ENCODE data around the gene MAP2K5. TPM values are rescaled to one million over a fixed set of nuclear protein-coding genes. Genes with fewer than 3 reads are reported as not detected.

MAP2K5 gene
- total RNA-seq, 2 donors from 2014 or later: 10.7 to 15.7 TPM

DNA sequence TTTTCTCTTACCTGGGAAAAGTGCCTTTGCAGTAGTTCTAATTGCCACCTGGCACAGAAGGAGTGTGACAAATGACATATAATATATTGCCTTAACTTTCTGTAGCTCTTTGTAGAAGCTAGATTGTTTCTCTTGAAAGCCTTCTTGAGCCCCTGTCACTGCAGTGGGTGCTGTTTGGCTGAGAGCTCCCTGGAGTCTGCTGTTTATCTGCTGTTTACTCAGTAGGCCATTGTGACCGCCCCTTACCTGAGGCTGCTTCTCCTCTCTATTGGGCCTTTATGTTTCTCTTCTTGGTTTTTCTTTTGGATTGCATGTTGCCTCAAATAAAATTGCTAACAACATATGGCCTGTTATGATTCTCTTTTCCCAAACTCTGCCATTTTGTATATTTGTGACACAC lies 16.7 kb downstream of the MAP2K5 start:
- intact Hi-C loops (cut with DNase I): no loop called here
- H3K9me3 ChIP-seq: no peaks in the 10 kb centered on the region
- no peak overlapping the region for H3K4me3 ChIP-seq
- no peaks in the 10 kb centered on the region for H3K36me3 ChIP-seq
- WGBS: 96% methylated on average over 1 of the region's 1 CpG
- H3K27me3 ChIP-seq (replicated peaks; ENCODE audit: insufficient read depth): no peaks in the 10 kb centered on the region
- DNase-seq (ENCODE audit: low spot score): no peak
- no peak overlapping the region for H3K27ac ChIP-seq
- no peaks in the 10 kb centered on the region for H3K4me1 ChIP-seq (replicated peaks)
- TF ChIP-seq POLR2A (IDR thresholded peaks at IDR 0.05) (no peak), POLR2AphosphoS5 (IDR thresholded peaks at IDR 0.05) (no peak)
- TF ChIP-seq, protein P1, sequence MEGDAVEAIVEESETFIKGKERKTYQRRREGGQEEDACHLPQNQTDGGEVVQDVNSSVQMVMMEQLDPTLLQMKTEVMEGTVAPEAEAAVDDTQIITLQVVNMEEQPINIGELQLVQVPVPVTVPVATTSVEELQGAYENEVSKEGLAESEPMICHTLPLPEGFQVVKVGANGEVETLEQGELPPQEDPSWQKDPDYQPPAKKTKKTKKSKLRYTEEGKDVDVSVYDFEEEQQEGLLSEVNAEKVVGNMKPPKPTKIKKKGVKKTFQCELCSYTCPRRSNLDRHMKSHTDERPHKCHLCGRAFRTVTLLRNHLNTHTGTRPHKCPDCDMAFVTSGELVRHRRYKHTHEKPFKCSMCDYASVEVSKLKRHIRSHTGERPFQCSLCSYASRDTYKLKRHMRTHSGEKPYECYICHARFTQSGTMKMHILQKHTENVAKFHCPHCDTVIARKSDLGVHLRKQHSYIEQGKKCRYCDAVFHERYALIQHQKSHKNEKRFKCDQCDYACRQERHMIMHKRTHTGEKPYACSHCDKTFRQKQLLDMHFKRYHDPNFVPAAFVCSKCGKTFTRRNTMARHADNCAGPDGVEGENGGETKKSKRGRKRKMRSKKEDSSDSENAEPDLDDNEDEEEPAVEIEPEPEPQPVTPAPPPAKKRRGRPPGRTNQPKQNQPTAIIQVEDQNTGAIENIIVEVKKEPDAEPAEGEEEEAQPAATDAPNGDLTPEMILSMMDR (IDR thresholded peaks at IDR 0.05): no peak

DNA sequence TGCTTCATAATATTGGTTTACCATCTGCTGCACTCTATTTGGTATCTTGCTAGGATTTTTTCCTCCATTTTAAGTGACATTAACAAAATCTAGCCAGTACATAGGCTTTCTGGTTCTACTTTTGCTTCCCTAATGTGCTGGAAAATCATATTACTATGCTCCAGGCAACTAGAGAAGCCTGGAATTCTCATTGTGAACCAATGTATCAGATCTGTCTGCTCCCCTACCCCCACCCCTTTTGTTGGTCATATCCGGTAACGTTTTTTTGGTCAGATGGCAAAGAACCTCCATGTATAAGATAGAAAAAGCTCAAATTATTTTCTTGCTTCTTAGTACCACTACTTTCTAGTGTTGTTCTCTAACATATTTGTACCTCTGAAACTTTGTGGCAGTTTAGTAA lies 17.1 kb downstream of the MAP2K5 start:
- Histone ChIP-seq H3K27ac (no peak overlapping the region), H3K4me1 (replicated peaks) (no peaks in the 10 kb centered on the region), H3K9me3 (no peaks in the 10 kb centered on the region), H3K4me3 (no peak overlapping the region), H3K36me3 (no peaks in the 10 kb centered on the region), H3K27me3 (replicated peaks; ENCODE audit: insufficient read depth) (no peaks in the 10 kb centered on the region)
- 98% methylated on average over 2 of the region's 2 CpGs for WGBS
- intact Hi-C loops (cut with DNase I): no loop called here
- no peak for DNase-seq (ENCODE audit: low spot score)
- TF ChIP-seq POLR2A (IDR thresholded peaks at IDR 0.05) (no peak), POLR2AphosphoS5 (IDR thresholded peaks at IDR 0.05) (no peak)
- TF ChIP-seq, protein P1 (IDR thresholded peaks at IDR 0.05): no peak

DNA sequence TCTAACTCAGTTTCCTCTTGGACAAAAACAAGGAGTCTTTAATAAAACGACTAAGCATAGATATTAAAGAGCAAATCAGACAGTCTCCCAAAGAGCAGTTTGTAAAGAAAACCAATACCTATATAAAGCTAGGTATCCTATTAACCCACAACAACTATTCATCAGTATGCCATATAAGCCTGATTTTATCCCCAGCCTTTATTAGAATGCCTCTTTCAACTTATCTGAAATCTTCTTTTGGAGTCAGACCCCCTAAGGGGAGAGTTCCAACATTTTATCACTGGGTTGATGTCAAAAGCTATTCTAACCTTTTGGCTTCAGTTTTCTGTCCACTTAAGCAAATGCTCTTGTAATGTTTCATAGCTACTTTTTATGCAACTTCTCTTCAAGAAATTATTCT lies 17.8 kb downstream of the MAP2K5 start:
- intact Hi-C loops (cut with DNase I): no loop called here
- TF ChIP-seq, protein P1 (IDR thresholded peaks at IDR 0.05): no peak
- TF ChIP-seq POLR2A (IDR thresholded peaks at IDR 0.05): no peak
- TF ChIP-seq POLR2AphosphoS5 (IDR thresholded peaks at IDR 0.05): no peak
- 91% methylated on average over 1 of the region's 1 CpG for WGBS

DNA sequence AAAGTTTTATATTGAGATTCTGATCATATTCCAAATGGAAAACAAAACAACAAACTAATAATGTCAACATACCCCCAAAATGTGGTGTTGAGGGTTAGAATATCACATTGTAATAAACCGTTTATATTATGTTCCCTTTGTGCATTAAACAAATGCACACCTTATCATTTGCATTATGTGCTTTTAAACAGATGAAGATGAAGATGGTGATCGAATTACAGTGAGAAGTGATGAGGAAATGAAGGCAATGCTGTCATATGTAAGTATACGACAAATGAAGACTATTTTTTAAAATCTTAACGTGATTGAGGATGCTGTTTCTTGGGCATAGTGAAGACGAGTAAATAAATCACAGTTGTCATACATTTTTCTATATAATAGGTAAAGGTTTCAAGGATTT lies 20.6 kb downstream of the MAP2K5 start:
- no peaks in the 10 kb centered on the region for H3K36me3 ChIP-seq
- DNase-seq (ENCODE audit: low spot score): no peak
- no peaks in the 10 kb centered on the region for H3K27me3 ChIP-seq (replicated peaks; ENCODE audit: insufficient read depth)
- intact Hi-C loops (cut with DNase I): no loop called here
- no peak overlapping the region for H3K4me3 ChIP-seq
- no peaks in the 10 kb centered on the region for H3K4me1 ChIP-seq (replicated peaks)
- H3K9me3 ChIP-seq: no peaks in the 10 kb centered on the region
- no peak overlapping the region for H3K27ac ChIP-seq
- WGBS: 92% methylated on average over 5 of the region's 5 CpGs
- TF ChIP-seq POLR2AphosphoS5 (IDR thresholded peaks at IDR 0.05) (no peak), POLR2A (IDR thresholded peaks at IDR 0.05) (no peak)
- TF ChIP-seq, protein P1 (IDR thresholded peaks at IDR 0.05): no peak

More for the DNA sequence above, 17.8 kb downstream of the MAP2K5 start:
- no peak for DNase-seq (ENCODE audit: low spot score)
- Histone ChIP-seq H3K27me3 (replicated peaks; ENCODE audit: insufficient read depth) (no peaks in the 10 kb centered on the region), H3K4me1 (replicated peaks) (no peaks in the 10 kb centered on the region), H3K9me3 (no peaks in the 10 kb centered on the region), H3K27ac (no peak overlapping the region), H3K4me3 (no peak overlapping the region), H3K36me3 (no peaks in the 10 kb centered on the region)

DNA sequence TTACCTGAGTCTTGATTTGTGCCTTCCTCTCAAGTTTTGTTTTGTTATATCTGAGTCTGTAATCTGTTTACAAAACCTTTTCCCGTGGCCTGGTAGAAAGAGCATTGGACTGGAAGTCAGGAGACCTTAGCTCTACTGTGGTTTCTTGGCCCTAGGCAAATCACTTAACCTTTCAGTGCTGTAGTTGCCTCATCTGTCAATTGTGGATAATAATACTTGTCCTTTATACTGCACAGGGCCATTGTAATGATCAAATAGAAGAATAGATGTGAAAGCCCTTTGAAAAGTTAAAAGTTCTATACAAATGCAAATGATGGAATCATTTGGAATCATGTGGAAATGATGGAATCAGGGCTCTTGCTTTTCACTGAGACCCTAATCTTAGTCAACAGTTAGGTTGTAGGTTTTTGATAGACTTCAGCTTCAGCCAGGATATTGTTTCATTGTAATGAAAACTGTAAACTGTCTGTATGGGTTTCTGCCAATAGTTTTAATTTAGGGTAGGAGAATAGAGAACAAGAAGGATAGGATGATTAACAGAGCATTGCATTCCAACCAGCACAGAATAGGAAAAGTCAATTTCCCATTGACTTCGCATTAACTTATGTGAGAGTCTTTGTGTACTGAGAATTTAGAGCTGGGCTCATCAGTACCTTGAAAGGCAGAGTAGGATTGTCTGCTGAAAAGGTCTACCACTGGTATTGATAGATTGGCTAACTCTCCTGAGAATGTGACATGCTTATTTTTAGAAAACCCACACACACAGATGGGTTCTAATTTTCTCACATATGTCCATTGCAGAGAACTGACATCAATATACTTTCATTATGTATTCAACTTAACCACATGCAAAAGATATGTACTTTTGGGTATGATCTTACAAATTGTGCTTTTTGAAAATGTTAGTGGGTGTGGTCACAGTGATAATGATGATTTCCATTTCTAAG lies 21.8 kb downstream of the MAP2K5 start:
- no peak for DNase-seq (ENCODE audit: low spot score)
- no peaks in the 10 kb centered on the region for H3K4me1 ChIP-seq (replicated peaks)
- no peak overlapping the region for H3K27ac ChIP-seq
- no peaks in the 10 kb centered on the region for H3K27me3 ChIP-seq (replicated peaks; ENCODE audit: insufficient read depth)
- H3K9me3 ChIP-seq: no peaks in the 10 kb centered on the region
- H3K4me3 ChIP-seq: no peak overlapping the region
- intact Hi-C loops (cut with DNase I): no loop called here
- 73% methylated on average over 2 of the region's 2 CpGs for WGBS
- TF ChIP-seq, protein P1 (IDR thresholded peaks at IDR 0.05): no peak
- no peak for TF ChIP-seq POLR2A (IDR thresholded peaks at IDR 0.05)
- TF ChIP-seq POLR2AphosphoS5 (IDR thresholded peaks at IDR 0.05): no peak
- H3K36me3 ChIP-seq: no peaks in the 10 kb centered on the region
